H1 (cell line): ENCODE measurements around the gene DNAJB13. TPM values are rescaled to one million over a fixed set of nuclear protein-coding genes. Genes with fewer than 3 reads are reported as not detected.

Source experiments
- EP300 ChIP-seq, 2 experiments: IDR thresholded peaks; 1 replicate in 1 of 2; 2 replicates in 1 of 2; pipeline ENCODE4 v1.6.1; 2011 to 2012; ENCODE audit warnings: low read depth in 2 of 2, low read length in 2 of 2, mild to moderate bottlenecking in 2 of 2, borderline replicate concordance in 1 of 2, inconsistent platforms in 1 of 2, moderate library complexity in 1 of 2
- MAX ChIP-seq: IDR thresholded peaks from 2 replicates; pipeline ENCODE4 v1.6.1; 2012; ENCODE audit warnings: inconsistent platforms
- POLR2AphosphoS5 ChIP-seq: IDR thresholded peaks from 2 replicates; pipeline ENCODE4 v1.6.1; 2011; ENCODE audit warnings: low read depth, low read length
- SIN3A ChIP-seq, 2 experiments: IDR thresholded peaks in 1 of 2; conservative IDR thresholded peaks in 1 of 2; 2 replicates each; pipeline ENCODE4 v1.6.1; 2011 to 2012; ENCODE audit warnings: low read length in 2 of 2, improper control_type of control experiment in 1 of 2, low read depth in 1 of 2, mild to moderate bottlenecking in 1 of 2
- SIX5 ChIP-seq: IDR thresholded peaks from 2 replicates; pipeline ENCODE4 v1.6.1; 2011; ENCODE audit warnings: mild to moderate bottlenecking, low read depth, low read length
- polyA plus RNA-seq, 7 experiments: library from polyadenylated mRNA; depleted of rRNA in 3 of 7; stranded (reverse) in 5 of 7; unstranded in 2 of 7; fragments of >200 nt in 5 of 7; fragments of 200-250 nt in 2 of 7; gene quantifications; 1 replicate in 5 of 7; 2 replicates in 1 of 7; 4 replicates in 1 of 7; pipeline versions ENCODE4 v1.2.1 to v1.2.3, GENCODE V29; 2011 to 2013; ENCODE audit warnings: missing spikeins in 2 of 7, mixed read lengths in 2 of 7
- total RNA-seq: library from RNA; stranded (reverse); fragmentation: NEBNext Ultra II Directional; extraction: Animal tissue kit (Norgen Biotek cat#: 25700); gene quantifications from 2 replicates; pipeline ENCODE4 v1.2.1, GENCODE V29; 2021

DNAJB13 gene
- total and polyA plus RNA-seq, 2 of the 8 experiments (the other 6 are each of a cell fraction or from before 2014, with no cell fraction given) = 0.27 TPM; not detected in 1

- TF ChIP-seq SIX5 (no peak), SIN3A (conservative IDR thresholded peaks at IDR 0.05 in 1 of 2, IDR thresholded peaks at IDR 0.05 in 1 of 2; ENCODE audit: low read depth in 1 of 2, low read length in 2 of 2) (no peak), POLR2AphosphoS5 (no peak), EP300 (IDR thresholded peaks at IDR 0.05; ENCODE audit: borderline replicate concordance in 1 of 2, low read depth in 2 of 2, low read length in 2 of 2) (no peak), MAX (no peak)
These were observed 51.0 kb downstream of the DNAJB13 start (continued) for GRCh38 chr11:74001822-74002286.
